K562 (cell line): ENCODE measurements around the gene LYG2.

Experiments used
- PPARD ChIP-seq: fragments of 250-450 bp; sonication (Bioruptor Pico); IDR thresholded peaks from 2 replicates; pipeline ENCODE4 v1.8.0; 2022; ENCODE audit warnings: inconsistent platforms, mild to moderate bottlenecking, moderate library complexity
- SMAD2 ChIP-seq: fragments of 150-350 bp; IDR thresholded peaks from 2 replicates; pipeline ENCODE4 v1.6.1; 2014; ENCODE audit warnings: low read depth, mild to moderate bottlenecking, low read length
- TF ChIP-seq, protein P1 (sequence below), 3 experiments: IDR thresholded peaks in 2 of 3; conservative IDR thresholded peaks in 1 of 3; 2 replicates each; pipeline ENCODE4 v1.5.1; 2011 to 2012; ENCODE audit warnings: low read length in 3 of 3, mild to moderate bottlenecking in 3 of 3, control low read depth in 2 of 3, improper control_type of control experiment in 1 of 3, inconsistent platforms in 1 of 3, low read depth in 1 of 3, mixed read lengths in 1 of 3, moderate library complexity in 1 of 3; ENCODE audit not compliant: insufficient read depth in 2 of 3

DNA sequence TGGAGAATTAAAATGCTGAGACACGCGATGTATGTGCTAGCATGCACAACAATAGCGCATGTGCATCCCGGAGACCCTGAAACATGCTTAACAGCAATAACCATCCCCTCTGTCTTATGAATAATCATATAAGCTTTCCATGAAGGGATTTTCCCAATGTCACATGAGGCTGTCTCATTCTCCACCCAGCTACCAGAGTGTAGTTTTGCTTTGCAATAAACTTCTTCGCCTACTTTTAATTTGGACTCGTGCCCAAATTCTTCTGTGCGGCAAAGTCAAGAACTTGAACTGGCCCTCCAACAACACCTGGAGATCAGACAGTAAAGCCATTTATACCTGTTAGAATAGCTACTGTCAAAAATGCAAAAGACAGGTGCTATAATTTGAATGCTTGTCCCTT, 30.1 kb upstream of the LYG2 start:
- TF ChIP-seq SMAD2 = no peak
- no peak for TF ChIP-seq PPARD
- TF ChIP-seq, protein P1, sequence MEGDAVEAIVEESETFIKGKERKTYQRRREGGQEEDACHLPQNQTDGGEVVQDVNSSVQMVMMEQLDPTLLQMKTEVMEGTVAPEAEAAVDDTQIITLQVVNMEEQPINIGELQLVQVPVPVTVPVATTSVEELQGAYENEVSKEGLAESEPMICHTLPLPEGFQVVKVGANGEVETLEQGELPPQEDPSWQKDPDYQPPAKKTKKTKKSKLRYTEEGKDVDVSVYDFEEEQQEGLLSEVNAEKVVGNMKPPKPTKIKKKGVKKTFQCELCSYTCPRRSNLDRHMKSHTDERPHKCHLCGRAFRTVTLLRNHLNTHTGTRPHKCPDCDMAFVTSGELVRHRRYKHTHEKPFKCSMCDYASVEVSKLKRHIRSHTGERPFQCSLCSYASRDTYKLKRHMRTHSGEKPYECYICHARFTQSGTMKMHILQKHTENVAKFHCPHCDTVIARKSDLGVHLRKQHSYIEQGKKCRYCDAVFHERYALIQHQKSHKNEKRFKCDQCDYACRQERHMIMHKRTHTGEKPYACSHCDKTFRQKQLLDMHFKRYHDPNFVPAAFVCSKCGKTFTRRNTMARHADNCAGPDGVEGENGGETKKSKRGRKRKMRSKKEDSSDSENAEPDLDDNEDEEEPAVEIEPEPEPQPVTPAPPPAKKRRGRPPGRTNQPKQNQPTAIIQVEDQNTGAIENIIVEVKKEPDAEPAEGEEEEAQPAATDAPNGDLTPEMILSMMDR (IDR thresholded peaks at IDR 0.05 in 2 of 3, conservative IDR thresholded peaks at IDR 0.05 in 1 of 3; ENCODE audit: insufficient read depth in 2 of 3, low read depth in 1 of 3, low read length in 3 of 3) = no peak
